GM12892 (cell line): ENCODE data around the gene UQCR11.

Experiments
- POLR2A ChIP-seq: IDR thresholded peaks from 2 replicates; pipeline ENCODE4 v1.6.1; 2011; ENCODE audit warnings: low read depth, low read length, control low read depth
- TAF1 ChIP-seq: IDR thresholded peaks from 2 replicates; pipeline ENCODE4 v1.6.1; 2011; ENCODE audit warnings: low read depth, mild to moderate bottlenecking, control low read depth, low read length, borderline replicate concordance

- TF ChIP-seq POLR2A = no peak; the same call in 1 of the 2 replicates
- TF ChIP-seq TAF1 = no peak
Measured at GRCh38 chr19:1612114-1613086, 7.1 kb upstream of the UQCR11 start.
